ENCODE measurements around the gene ERBB4. TPM values are rescaled to one million over a fixed set of nuclear protein-coding genes. Genes with fewer than 3 reads are reported as not detected.

ERBB4 gene
- polyA plus RNA-seq, 1 of the 3 experiments (the other 2 are of a cell fraction) = 0.05 TPM

DNA sequence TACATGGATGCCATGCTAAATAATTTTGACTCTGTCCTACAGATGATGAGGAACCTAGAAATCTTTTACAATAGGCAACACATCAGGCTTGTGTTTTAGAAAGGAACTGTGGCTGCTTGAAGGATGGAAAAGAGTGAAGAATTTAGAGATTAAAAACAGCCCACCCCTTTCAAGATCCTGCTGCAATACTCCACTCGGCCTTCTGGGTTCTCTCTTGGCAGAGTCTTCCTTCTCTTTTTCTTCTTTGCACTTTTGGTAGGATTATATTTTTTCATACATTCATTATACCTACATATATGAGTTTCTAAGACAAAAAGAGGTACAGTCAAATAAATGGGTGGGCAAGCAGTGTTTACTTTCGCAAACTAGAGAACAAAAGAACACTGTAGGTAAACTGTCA is 474.3 kb downstream of the ERBB4 start:
- no peak overlapping the region for H2AFZ ChIP-seq (ENCODE audit: low read depth)
- no peaks in the 10 kb centered on the region for H3K4me1 ChIP-seq (ENCODE audit: control insufficient read depth in 1 of 2, insufficient read depth in 2 of 2, low read depth in 1 of 2, low read length in 1 of 2)
- no peaks in the 10 kb centered on the region for H3K9me3 ChIP-seq
- H3K9me2 ChIP-seq = no peaks in the 10 kb centered on the region
- TF ChIP-seq YY1 (IDR thresholded peaks at IDR 0.05; ENCODE audit: low read depth) (no peak), EZH2phosphoT487 (IDR thresholded peaks at IDR 0.05; ENCODE audit: borderline replicate concordance, low read depth) (no peak), MXI1 (IDR thresholded peaks at IDR 0.05; ENCODE audit: low read depth, low read length) (no peak), RXRA (IDR thresholded peaks at IDR 0.05; ENCODE audit: borderline replicate concordance, low read depth) (no peak), FOXJ3 (CRISPR knock-in tag; IDR thresholded peaks at IDR 0.05) (no peak), POLR2AphosphoS5 (IDR thresholded peaks at IDR 0.05; ENCODE audit: low read depth, low read length) (no peak)
- TF ChIP-seq, protein P1, sequence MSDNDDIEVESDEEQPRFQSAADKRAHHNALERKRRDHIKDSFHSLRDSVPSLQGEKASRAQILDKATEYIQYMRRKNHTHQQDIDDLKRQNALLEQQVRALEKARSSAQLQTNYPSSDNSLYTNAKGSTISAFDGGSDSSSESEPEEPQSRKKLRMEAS (IDR thresholded peaks at IDR 0.05; ENCODE audit: low read depth) = no peak
- no peaks in the 10 kb centered on the region for H3F3A ChIP-seq (replicated peaks; ENCODE audit: insufficient read depth)
- no peak for DNase-seq
- H3K79me2 ChIP-seq (ENCODE audit: insufficient read depth) = no peaks in the 10 kb centered on the region
- no peak overlapping the region for H3K9ac ChIP-seq
- H4K20me1 ChIP-seq (ENCODE audit: insufficient read depth) = no peaks in the 10 kb centered on the region
- H3K36me3 ChIP-seq (replicated peaks in 1 of 2; ENCODE audit: control insufficient read depth in 1 of 2, insufficient read depth in 2 of 2, low read length in 1 of 2) = no peaks in the 10 kb centered on the region
- ChIA-PET POLR2A (no interaction called here), CTCF (no interaction called here)
- no peak overlapping the region for H3K27ac ChIP-seq (ENCODE audit: low read depth in 2 of 2, low read length in 1 of 2)
- 75% methylated on average over 2 of the region's 2 CpGs for WGBS (ENCODE audit: low lambda C conversion rate)
- H3K4me2 ChIP-seq = no peak overlapping the region
- H3K27me3 ChIP-seq (ENCODE audit: insufficient read depth) = no peaks in the 10 kb centered on the region
- no peak overlapping the region for H3K4me3 ChIP-seq (ENCODE audit: low read depth in 2 of 2, low read length in 1 of 2)

DNA sequence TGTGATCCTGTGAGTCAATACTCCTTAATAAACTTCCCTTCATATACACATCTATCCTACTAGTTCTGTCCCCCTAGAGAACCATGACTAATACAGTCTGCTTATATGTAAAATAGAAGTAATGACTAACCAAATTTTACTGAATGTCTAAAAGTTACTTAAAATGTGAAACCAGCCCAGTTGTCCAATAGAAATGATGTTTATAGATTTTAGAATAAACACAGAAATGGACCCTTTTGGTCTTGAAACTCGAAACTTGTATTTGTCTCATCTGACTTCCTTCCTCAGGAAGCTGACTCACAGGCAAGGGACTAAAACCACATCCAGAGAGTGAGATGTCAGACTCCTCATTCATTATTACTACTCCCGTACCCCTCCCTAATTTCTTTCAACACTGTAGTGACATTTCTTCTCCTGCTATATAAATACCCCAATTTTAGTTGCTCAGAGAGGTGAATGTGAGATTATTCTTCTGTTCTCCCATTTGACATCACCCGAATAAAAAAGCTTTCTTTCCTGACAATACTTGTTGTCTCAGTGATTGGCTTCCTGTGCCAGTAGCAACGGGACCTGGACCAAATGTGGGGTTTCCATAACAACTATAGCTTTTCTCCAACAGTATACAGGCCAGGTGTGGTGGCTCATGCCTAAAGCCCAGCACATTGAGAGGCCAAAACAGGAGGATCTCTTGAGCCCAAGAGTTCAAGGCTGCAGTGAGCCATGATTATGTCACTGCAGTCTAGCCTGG is 486.0 kb downstream of the ERBB4 start:
- Histone ChIP-seq H3K36me3 (replicated peaks in 1 of 2; ENCODE audit: control insufficient read depth in 1 of 2, insufficient read depth in 2 of 2, low read length in 1 of 2) (no peaks in the 10 kb centered on the region), H3K4me3 (ENCODE audit: low read depth in 2 of 2, low read length in 1 of 2) (0 out of 4 replicates have a peak overlapping the region, but pooled peaks of 1 of the 2 experiments have one; percentile 9), H3F3A (replicated peaks; ENCODE audit: insufficient read depth) (no peaks in the 10 kb centered on the region), H3K79me2 (ENCODE audit: insufficient read depth) (no peaks in the 10 kb centered on the region), H2AFZ (ENCODE audit: low read depth) (no peak overlapping the region), H3K9me3 (peaks cover 6% of the 10 kb centered on the region; the same call in 1 of the 2 replicates), H3K9ac (no peak overlapping the region), H3K27me3 (ENCODE audit: insufficient read depth) (no peaks in the 10 kb centered on the region), H3K9me2 (no peaks in the 10 kb centered on the region), H3K4me2 (no peak overlapping the region), H3K4me1 (ENCODE audit: control insufficient read depth in 1 of 2, insufficient read depth in 2 of 2, low read depth in 1 of 2, low read length in 1 of 2) (no peaks in the 10 kb centered on the region), H3K27ac (ENCODE audit: low read depth in 2 of 2, low read length in 1 of 2) (peak overlapping the region in 1 of 2 experiments; percentile 63; a peak in 2 of 4 replicates), H4K20me1 (ENCODE audit: insufficient read depth) (no peaks in the 10 kb centered on the region)
- CTCF ChIA-PET = no interaction called here
- no peak for DNase-seq
- POLR2A ChIA-PET = no interaction called here
- 44% methylated on average over 4 of the region's 4 CpGs for WGBS (ENCODE audit: low lambda C conversion rate)
- TF ChIP-seq NRF1 (IDR thresholded peaks at IDR 0.05; ENCODE audit: low read depth, low read length) (no peak), TAF1 (IDR thresholded peaks at IDR 0.05; ENCODE audit: borderline replicate concordance, low read depth, low read length) (no peak), SIN3A (IDR thresholded peaks at IDR 0.05; ENCODE audit: borderline replicate concordance, low read depth, low read length) (no peak), FOSL2 (IDR thresholded peaks at IDR 0.05; ENCODE audit: borderline replicate concordance, low read depth) (no peak), EZH2phosphoT487 (IDR thresholded peaks at IDR 0.05; ENCODE audit: borderline replicate concordance, low read depth) (no peak), POLR2AphosphoS5 (IDR thresholded peaks at IDR 0.05; ENCODE audit: low read depth, low read length) (no peak), FOXM1 (IDR thresholded peaks at IDR 0.05; ENCODE audit: low read depth) (no peak), RCOR1 (IDR thresholded peaks at IDR 0.05; ENCODE audit: low read length) (no peak), GABPA (IDR thresholded peaks at IDR 0.05; ENCODE audit: low read depth) (no peak), RXRA (IDR thresholded peaks at IDR 0.05; ENCODE audit: borderline replicate concordance, low read depth) (no peak)
- TF ChIP-seq, protein P1 (IDR thresholded peaks at IDR 0.05; ENCODE audit: low read depth) = no peak
- TF ChIP-seq, protein P2, sequence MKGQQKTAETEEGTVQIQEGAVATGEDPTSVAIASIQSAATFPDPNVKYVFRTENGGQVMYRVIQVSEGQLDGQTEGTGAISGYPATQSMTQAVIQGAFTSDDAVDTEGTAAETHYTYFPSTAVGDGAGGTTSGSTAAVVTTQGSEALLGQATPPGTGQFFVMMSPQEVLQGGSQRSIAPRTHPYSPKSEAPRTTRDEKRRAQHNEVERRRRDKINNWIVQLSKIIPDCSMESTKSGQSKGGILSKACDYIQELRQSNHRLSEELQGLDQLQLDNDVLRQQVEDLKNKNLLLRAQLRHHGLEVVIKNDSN (IDR thresholded peaks at IDR 0.05; ENCODE audit: borderline replicate concordance, low read depth) = no peak
- TF ChIP-seq, protein P3, sequence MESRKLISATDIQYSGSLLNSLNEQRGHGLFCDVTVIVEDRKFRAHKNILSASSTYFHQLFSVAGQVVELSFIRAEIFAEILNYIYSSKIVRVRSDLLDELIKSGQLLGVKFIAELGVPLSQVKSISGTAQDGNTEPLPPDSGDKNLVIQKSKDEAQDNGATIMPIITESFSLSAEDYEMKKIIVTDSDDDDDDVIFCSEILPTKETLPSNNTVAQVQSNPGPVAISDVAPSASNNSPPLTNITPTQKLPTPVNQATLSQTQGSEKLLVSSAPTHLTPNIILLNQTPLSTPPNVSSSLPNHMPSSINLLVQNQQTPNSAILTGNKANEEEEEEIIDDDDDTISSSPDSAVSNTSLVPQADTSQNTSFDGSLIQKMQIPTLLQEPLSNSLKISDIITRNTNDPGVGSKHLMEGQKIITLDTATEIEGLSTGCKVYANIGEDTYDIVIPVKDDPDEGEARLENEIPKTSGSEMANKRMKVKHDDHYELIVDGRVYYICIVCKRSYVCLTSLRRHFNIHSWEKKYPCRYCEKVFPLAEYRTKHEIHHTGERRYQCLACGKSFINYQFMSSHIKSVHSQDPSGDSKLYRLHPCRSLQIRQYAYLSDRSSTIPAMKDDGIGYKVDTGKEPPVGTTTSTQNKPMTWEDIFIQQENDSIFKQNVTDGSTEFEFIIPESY (IDR thresholded peaks at IDR 0.05; ENCODE audit: borderline replicate concordance, low read depth) = no peak
- TF ChIP-seq, protein P4, sequence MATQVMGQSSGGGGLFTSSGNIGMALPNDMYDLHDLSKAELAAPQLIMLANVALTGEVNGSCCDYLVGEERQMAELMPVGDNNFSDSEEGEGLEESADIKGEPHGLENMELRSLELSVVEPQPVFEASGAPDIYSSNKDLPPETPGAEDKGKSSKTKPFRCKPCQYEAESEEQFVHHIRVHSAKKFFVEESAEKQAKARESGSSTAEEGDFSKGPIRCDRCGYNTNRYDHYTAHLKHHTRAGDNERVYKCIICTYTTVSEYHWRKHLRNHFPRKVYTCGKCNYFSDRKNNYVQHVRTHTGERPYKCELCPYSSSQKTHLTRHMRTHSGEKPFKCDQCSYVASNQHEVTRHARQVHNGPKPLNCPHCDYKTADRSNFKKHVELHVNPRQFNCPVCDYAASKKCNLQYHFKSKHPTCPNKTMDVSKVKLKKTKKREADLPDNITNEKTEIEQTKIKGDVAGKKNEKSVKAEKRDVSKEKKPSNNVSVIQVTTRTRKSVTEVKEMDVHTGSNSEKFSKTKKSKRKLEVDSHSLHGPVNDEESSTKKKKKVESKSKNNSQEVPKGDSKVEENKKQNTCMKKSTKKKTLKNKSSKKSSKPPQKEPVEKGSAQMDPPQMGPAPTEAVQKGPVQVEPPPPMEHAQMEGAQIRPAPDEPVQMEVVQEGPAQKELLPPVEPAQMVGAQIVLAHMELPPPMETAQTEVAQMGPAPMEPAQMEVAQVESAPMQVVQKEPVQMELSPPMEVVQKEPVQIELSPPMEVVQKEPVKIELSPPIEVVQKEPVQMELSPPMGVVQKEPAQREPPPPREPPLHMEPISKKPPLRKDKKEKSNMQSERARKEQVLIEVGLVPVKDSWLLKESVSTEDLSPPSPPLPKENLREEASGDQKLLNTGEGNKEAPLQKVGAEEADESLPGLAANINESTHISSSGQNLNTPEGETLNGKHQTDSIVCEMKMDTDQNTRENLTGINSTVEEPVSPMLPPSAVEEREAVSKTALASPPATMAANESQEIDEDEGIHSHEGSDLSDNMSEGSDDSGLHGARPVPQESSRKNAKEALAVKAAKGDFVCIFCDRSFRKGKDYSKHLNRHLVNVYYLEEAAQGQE (IDR thresholded peaks at IDR 0.05; ENCODE audit: low read depth, low read length) = no peak
- TF ChIP-seq, protein P5, sequence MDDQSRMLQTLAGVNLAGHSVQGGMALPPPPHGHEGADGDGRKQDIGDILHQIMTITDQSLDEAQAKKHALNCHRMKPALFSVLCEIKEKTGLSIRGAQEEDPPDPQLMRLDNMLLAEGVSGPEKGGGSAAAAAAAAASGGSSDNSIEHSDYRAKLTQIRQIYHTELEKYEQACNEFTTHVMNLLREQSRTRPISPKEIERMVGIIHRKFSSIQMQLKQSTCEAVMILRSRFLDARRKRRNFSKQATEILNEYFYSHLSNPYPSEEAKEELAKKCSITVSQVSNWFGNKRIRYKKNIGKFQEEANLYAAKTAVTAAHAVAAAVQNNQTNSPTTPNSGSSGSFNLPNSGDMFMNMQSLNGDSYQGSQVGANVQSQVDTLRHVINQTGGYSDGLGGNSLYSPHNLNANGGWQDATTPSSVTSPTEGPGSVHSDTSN (IDR thresholded peaks at IDR 0.05) = no peak

Data from SK-N-SH (cell line).